ENCODE data around the gene TMEM169.

TMEM169 gene, protein sequence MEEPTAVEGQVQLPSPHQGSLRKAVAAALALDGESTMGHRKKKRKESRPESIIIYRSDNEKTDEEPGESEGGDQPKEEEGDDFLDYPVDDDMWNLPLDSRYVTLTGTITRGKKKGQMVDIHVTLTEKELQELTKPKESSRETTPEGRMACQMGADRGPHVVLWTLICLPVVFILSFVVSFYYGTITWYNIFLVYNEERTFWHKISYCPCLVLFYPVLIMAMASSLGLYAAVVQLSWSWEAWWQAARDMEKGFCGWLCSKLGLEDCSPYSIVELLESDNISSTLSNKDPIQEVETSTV

DNA sequence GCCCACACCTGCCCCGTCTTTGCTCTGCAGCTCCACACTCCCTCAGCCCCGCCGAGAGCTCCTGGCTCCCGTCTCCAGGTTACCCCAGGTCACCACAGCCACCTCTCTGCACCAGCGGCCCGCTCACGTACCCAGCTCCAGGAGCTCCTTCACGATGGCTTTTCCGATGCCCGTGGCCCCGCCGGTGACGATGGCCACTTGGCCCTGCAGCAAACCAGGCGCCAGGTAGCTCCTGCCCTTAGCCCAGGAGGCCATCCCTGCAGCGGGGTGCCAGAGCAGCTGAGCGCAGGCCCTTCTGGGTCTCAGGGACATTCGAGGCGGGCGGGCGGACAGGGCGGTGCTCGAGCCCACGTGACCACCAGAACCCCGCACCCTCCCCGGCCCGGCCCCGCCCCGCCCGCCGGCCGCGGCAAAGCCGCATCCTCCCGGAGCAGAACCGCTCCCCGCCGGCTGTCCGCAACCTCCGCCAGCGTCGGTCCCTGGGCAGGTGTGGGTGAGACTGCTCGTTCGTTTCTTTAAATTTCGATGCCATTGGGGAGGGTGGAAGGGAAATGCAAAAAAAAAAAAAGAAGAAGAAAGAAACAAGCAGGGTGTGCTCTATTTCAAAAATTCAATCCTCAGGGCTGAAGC, at the start of gene TMEM169, which contains the start of gene PECR:
TSS of gene TMEM169 (plus strand) at position 433 of the 630 bp plus-strand sequence. CDS start 14,045 bp downstream, outside the sequence.
TSS of gene PECR (minus strand) at position 323 of the 630 bp plus-strand sequence. CDS start at position 255, 68 bp downstream.
- peak; percentile 49 to 63 (median 61) for DNase-seq

DNA sequence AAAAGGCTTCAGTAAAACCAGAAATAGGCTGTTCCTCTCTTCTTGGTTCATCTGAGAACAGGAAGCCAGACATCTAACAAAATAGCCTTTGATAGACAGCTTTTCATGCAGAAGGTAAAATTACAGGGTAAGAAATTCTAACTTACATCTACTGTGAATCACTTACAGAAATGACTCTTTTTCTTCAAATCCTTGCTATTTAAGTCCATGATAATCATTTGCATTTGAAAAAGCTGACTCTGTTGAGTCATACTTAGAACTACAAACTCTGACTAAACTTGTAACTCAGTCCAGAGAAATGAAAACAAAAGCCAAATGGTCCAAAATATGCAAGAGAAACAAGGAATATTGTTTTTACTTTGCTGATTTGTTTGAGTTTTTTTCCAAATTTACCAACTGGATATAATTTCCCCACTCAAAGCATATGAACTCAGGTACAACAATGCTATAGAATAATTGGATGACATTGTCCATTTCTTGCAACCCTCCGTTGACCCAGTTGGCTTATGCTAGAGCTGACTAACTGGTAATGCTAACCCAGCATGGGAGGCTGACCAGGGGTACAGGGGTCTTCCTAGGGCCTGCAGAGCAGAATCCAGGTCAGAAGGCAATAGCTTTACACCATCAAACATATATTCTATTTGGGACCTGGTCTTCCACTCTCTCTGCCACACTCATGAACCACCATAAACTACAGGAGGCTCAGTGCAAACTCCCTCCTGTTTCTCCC, 49.6 kb upstream of the TMEM169 start:
- DNase-seq, result no peak

- DNase-seq, result no peak
Measured at GRCh38 chr2:216033403-216033802, 48.3 kb upstream of the TMEM169 start.

DNA sequence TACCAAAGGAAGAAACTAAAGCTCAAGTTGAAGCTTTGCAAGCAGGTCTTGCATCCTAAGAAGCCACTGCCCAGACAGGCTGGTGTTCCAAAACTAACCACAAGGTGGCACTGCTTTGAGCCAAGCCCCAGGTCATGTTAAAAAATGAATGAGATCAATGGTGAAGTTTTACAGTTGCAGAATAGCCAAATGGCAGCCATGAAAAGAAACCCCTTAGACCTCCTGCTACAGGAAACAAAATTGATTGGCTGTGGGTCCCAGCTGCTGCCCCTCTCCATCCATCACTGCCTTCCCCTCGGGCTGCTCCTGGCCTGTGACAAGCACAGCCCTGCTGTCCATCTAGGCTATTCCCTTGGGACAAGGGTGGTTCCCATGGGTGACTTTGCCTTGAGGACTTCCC, 47.7 kb upstream of the TMEM169 start:
- DNase-seq, result peak; percentile 53 to 79 (median 62)

DNA sequence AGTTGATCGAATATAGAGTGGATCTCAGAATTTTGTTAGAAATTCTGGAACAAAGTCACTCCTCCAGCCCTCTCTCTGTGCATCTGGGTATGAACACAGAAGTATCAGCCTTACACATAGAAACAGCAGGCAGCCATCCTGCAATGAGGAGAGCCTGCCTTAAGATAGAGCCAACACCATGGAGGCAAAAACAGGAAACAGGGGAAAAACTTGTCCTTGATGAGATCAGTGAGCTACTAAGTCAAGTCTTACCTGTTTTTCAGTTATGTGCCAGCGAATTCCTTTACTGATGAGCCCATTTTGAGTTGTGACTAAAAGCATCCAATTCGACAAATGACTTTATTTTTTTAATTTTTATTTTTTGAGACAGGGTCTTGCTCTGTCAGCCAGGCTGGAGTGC, 41.8 kb upstream of the TMEM169 start:
- DNase-seq, result no peak

DNA sequence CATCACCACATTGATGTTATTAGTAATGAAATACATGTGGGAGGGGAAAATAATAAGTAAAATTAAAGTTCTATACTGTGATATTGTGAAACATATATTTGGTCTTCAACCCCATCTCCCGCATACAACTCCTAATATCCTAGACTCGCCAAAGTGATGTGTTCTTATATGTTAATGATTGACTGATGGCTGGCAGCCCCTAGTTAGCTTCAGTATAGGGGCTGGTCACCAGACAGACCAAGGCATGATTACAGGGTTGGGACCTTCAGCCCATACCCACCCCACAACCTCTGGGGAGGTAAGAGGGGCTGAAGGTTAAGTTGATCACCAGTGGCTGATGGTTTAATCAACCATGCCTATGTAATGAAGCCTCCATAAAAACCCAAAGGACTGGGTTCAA, 40.3 kb upstream of the TMEM169 start:
- no peak for DNase-seq

GRCh38 chr2:216043949-216044348, 37.8 kb upstream of the TMEM169 start:
- DNase-seq, result no peak

DNA sequence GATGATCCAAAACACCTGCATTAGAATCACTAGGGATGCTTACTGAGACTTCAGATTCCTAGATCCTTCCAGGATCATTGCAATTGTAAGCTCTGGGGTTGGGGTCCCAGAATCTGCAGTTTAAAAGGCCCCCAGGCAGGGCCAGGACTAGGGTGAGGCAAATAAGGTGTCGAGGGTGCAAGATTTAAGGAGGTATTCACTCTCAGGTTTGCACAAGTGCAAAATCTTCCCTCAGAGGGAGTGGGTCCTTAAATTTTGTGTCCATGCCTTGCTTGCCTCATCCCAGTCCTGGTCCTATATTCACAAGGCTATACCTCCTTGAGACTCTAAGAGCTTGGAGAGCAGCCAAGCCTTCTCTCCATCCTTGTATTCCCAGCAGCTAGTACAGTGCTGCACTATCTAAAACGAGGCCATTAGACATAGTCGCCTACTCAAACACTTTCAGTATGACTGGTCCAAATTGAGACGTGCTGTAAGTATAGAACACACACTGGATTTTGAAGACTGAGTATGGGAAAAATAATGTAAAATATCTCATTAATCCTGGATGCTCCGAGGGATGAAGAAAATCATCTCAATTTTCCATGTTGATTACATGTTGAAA, 36.7 kb upstream of the TMEM169 start:
- no peak for DNase-seq

DNA sequence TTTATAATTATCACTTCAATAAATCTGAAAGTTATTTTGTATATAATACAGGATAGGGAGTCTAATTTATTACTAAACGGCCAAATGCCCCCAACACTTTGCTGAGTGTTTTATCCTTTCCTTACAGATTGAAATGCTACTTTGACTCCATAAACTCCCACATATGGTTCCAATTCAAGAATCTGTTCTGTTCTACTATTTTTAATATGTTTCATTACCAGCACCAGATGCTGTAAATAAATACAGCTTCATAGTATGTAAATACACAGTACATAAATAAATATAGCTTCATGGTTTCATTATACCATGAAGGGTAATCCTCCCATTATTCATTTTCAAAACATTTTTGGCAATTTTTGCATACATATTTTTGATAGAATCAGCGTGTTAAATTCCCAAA, 34.3 kb upstream of the TMEM169 start:
- DNase-seq, result no peak

GRCh38 chr2:216049452-216049851, 32.3 kb upstream of the TMEM169 start:
- DNase-seq, result no peak

GRCh38 chr2:216051350-216051749, 30.4 kb upstream of the TMEM169 start:
- no peak for DNase-seq

DNA sequence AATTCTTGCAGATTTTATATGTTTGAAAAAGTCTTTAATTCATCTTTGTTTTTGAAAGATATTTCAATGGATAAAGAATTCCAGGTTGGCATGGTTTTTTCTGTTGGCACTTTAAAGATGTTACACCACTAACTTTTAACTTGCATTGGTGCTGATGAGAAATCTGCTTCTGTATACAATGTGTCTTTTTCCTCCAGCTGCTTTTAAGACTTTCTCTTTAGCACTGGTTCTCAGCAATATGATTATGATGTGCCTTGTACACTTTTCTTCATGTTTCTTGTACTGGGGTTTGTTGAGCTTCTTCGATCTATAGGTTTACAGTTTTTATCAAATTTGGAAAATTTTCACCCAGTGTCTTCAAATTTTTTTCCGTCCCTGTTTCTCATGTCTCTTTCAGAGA, 29.3 kb upstream of the TMEM169 start:
- DNase-seq, result no peak

GRCh38 chr2:216055680-216056079, 26.0 kb upstream of the TMEM169 start:
- no peak for DNase-seq

- no peak for DNase-seq
Measured at GRCh38 chr2:216056739-216057138, 25.0 kb upstream of the TMEM169 start.

- peak; percentile 5 to 37 (median 22) for DNase-seq
Measured at GRCh38 chr2:216057688-216058193, 24.0 kb upstream of the TMEM169 start.

DNA sequence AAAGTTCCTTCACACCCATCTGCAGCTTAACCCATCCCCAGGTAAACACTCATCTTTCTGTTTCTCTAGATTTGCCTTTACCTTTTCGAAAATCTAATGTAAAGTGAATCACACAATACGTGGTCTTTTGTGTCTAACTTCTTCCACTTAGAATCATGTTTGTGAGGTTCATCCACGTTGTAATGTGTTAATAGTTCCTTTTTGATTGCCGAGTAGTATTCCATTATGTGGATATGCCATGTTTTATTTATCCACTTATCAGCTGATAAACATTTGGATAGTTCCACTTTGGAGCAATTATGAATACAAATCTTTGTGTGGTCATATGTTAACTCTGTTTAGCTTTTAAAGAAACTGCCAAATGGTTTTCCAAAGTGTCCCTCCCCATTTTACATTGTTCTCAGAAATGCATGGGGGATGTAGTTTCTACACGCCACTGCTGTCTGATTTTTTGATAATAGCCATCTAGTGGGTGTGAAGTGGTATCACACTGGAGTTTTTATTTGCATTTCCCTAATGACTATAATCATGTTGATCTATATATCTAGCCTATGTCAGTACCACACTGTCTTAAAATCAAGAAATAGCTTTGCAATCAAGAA, 22.4 kb upstream of the TMEM169 start:
- no peak for DNase-seq

DNA sequence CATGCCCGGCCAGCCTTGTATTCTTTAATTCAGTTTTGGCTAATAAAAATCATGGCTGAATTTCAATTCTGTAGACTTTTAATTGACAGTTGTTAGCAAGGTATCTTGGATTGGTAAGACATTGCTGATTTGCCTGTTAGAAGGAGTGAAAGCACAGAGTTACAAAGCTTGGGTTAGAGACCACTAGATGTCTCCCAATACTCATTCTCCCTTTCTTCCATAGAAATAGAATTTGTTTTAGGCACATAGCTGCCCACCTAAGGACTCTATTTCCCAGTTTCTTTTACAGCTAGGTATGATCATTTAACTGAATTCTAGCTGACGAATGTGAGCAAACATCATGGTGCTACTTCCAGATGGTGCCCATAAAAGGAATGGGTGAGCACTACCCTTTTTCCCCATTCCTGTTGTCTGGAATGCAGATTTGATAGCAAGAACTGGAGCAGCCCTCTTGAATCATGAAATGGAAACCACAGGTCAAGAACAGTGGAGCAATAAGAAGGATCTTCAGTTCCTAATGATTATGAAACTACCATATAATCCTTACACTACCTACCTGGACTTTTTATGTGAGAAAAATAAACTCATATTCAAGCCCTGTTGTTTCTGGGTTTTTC, 17.6 kb upstream of the TMEM169 start:
- no peak for DNase-seq

- no peak for DNase-seq
Measured at GRCh38 chr2:216064665-216065064, 17.1 kb upstream of the TMEM169 start.

GRCh38 chr2:216066230-216066629, 15.5 kb upstream of the TMEM169 start:
- no peak for DNase-seq

DNA sequence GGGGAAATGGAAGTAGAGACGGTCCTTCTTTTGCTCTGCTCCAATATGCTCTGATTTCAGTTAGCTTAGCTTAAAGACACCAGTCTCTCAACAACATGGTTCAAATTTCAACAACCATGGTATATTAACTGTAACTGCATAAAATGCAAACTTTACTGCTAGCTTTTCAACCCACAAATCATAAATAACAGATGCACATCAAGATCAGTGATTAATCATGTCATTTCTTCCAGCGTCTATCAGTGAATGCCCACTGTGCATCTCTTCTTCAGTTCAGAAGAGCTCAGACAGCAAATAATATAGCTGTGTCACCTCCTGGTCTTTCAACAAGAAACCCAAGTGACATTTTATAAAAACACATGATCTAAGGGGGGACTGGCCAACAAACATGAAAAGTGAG, 12.7 kb upstream of the TMEM169 start:
- no peak for DNase-seq

DNA sequence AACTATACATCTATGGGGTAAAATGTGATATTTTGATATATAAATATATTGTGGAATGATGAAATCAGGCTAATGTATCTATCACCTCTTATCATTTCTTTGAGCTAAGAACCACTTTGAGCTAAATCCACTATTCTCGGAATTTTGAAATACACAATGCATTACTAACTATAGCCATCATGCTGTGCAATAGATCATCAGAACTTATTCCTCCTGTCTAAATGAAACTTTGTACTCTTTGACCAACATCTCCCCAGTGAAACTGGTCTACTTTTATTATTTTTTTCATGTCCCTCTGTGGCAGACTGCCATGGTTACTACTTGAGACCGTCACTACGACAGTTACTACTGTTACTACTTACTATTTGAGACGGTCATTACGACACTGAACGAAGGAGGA, 11.5 kb upstream of the TMEM169 start:
- DNase-seq, result no peak

DNA sequence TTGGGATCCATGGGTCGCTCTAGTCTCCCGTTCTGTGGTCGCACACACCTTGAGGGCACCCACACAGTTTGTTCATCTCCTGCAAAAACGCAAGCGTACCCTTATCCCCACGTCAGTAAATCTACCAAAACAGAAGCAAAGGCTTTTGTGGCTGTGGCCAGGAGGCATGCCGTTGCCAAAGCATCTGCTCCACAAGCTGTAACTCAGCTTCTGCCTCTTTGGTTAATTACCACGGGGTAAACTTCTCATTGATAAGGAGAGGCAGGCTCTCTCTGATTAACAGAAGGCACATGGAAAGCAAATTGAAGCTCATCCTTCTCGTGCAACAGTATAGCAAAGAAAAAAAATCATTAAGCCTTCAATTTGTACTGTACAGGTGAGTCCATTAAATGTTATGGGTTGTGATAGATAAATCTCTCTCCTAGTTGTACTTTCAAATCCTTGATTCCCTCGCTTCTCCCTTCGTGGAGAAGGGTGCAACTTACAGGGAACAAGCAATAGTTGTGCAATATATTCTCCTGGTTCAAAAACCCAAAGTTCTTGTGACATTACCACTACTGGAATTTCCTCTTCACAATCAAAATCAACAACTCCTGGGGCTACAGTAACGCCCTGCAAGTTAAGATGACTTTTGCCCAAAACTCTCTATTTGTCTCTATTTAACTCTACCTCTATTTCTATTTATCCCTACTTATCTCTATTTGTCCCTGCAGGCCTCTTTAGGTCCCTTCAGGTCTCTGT, 10.4 kb upstream of the TMEM169 start:
- no peak for DNase-seq

All from activated CD4-positive, CD25-positive, alpha-beta regulatory T cell (primary cell).